Measurements from ENCODE around the gene ANGPTL3.

- no peak for TF ChIP-seq CTCF (IDR thresholded peaks at IDR 0.05)
- TF ChIP-seq ZFX (IDR thresholded peaks at IDR 0.05; ENCODE audit: borderline replicate concordance) = no peak
These were observed 24.6 kb downstream of the ANGPTL3 start for GRCh38 chr1:62621907-62622306.

All from 22Rv1 (cell line).